GM19328 (cell line): ENCODE results near the gene HMGXB3.

Source experiments
- ATAC-seq: cut with Tn5 transposase; IDR thresholded peaks from one replicate; pipeline ENCODE4 v1.9.1; 2021; ENCODE audit warnings: mild to moderate bottlenecking, moderate library complexity; ENCODE audit not compliant: unreplicated experiment

The HMGXB3 gene

DNA sequence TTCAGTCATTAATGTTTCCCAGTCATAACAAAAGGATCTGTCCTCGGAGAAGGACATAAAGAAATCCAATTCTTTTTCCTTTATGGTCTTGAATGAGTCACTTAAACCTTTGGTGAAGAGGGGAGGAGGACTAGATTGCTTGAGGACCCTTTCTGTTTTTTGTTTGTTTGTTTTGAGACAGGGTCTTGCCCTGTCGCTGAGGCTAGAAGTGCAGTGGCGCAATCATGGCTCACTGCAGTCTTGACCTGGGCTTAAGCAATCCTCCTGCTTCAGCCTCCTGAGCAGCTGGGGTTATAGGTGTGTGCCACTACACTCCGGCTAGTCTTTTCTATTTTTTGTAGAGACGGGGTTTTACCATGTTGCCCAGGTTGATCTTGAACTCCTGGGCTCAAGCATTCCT, 12.4 kb upstream of the HMGXB3 start:
- no peak for ATAC-seq

DNA sequence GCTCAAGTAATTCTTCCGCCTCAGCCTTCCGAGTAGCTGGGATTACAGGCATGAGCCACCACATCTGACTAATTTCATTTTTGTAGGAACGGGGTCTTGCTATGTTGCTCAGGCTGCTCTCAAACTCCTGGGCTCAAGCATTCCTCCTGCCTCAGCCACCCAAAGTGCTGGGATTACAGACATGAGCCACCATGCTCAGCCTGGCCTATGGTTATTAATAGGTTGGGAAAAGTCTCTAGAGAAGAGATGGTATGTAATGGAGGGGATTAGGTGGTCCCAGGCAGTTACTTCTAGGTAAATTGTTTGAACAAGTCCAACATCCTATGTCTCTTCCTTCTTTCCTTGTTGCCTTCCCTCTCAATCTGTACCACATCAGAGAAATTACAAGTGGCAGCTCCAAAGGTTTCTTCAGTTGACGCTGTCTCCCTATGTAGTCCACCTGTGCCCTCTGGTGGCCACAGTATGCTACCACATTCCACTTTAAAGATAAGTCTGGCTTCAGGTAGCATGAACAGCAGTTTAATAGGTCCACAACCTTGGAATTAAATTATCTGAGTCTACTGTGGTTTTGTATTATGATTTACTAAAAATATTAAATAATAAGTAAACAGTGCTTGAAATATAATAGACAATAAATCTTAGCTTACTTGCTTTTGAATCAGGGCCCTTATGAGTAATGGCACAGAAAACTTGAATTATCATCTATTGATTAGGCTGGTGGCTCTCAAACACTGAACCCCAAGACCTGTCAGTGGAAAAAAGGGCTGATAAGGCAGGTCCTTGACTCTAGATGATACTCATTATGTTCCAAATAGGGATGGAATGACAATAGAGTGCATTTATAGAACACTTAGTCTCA, 9.8 kb upstream of the HMGXB3 start:
- ATAC-seq, result no peak

GRCh38 chr5:149993471-149993870, 7.1 kb upstream of the HMGXB3 start:
- ATAC-seq, result no peak

DNA sequence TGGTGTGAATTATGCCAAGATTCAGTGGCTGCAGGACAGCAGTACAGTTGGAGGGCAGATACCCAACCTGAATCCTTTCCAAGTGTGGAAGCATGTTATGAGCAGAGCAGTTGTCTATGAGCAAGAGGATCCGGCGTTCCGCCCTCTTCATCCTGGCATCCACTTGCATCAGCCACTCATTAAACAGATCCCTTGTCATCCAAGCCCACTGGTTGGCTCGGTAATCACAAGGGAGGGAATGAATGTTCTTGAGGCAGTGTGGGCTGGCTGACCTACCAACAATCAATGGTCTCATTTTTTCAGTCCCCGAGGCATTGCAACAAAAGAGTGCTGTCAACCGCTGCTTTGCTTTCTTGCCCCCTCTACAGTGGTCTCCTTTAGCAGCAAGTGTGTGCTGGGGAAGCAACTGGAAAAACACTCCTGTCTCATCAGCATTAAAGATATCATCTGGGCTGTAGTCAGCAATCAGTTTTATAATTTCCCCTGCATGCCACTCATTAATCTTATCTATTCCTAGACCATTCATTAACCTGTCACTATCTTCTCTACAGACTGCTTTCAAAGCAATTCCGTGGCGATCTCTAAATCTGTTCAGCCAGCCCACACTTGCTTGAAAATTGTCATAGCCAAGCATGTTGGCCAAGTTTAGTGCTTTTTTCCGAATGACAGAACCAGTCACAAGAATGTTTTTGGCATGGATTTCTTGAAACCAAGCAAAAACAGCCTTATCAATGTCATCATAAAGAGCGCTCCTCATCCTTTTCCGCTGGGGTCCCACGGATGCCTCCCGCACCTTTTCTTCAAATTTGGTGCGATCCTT, 4.9 kb upstream of the HMGXB3 start:
- no peak for ATAC-seq

DNA sequence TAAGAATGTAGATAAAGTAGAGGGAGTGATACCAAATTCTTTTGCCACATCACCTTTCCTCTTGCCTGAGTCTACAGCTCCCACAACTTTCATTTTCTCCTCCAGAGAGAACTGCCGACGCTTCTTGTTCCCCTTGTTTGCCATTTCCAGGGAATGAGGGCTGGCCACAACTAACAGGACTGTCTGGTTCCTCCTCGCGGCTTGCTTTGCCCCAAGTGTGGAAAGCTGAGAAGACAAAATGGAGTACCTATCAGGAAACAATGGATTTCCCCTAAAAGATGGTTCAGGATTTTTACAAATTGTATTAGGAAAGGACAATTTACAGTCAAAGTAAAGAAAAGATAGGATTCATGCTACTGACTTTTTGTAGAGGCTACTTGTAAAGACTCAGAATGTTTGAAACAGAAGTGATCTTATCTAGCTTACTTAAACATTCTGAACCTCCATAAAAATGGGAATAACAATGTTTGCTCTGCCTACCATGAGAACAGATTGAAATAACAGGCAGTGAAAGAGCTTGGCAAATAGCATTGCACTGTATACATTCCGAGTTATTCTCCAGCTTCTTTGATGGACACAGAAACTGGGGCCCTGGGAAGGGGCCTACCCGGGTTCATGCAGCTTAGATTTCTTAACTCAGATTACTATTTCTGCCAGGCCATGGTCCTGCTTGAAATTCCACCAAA, 4.2 kb upstream of the HMGXB3 start:
- ATAC-seq, result no peak

DNA sequence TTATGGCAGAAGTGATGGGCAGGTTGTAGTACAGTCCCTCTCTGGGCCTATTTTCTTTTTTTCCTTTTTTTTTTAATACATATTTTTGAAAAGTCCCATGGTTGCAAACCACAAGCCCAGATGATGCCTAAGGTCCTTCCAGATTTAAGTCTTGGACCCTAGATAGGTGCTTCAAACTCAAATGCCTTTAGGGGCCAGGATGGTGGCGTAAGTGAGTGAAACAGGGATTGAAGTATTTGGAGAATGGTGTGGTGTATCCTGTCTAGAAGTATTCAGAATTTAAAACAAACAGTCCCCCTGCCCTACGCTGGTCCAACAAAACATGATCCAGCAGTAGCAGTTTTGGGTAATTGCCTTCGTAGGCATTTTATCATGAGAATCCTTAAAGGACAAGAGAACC, 2.3 kb upstream of the HMGXB3 start:
- no peak for ATAC-seq

DNA sequence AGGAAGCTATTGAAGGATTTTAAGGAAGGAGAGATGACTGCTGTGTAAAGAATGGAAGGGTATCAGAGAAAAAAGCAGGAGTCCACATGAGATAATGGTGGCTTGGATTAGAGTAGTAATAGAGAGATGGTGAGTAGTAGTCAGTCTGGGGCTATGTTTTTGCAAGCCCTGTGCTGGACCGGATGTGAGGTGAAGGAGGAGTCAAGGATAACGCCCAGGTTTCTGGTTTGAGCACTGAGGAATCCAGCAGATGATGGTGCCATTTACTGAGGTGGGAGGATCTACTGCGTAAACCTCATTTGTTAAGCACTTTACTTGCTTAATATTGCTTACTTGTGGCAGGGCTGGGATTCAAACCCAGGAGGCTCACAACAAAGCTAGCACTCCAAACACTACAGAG, 1.2 kb upstream of the HMGXB3 start:
- no peak for ATAC-seq

DNA sequence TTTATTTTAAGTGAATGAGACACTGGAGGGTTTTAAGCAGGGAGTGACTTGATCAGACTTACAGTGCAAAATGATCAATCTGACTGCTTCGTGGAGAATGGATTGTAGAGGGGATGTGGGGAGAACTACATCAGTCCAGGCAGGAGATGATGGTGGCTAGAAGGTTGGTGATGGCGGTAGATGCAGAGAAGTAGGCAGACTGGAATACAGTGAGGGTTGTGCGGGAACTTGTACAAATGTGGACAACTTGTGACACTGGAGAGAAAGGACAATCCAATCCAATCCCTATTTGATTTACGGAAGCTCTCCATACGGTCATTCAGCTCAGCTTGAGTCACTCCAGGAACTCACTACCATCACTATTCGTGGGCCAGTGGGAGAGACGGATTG, 678 bp upstream of the HMGXB3 start:
- no peak for ATAC-seq

GRCh38 chr5:150000990-150001659, 586 bp downstream of the HMGXB3 start:
- peak; percentile 1 for ATAC-seq

GRCh38 chr5:150001660-150002486, 1.3 kb downstream of the HMGXB3 start:
- peak; percentile 44 for ATAC-seq

DNA sequence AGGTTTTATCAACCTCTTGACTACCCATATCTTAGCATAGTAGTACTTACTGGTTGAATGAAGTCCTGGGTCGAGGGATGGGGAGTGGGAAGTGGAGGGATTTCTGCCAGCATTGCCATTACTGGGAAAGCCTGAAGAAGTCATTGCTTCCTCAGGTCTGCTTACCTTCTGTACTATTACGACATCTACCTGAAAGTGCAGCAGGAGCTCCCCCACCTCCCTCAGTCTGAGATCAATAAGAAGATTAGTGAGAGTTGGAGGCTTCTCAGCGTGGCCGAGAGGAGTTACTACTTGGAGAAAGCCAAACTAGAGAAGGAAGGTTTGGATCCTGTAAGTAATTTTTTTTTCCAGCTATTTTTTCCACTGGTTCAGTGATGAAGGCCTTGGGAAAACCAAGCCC, 5.8 kb downstream of the HMGXB3 start:
- ATAC-seq, result no peak

GRCh38 chr5:150007050-150007449, 6.5 kb downstream of the HMGXB3 start:
- ATAC-seq, result no peak

DNA sequence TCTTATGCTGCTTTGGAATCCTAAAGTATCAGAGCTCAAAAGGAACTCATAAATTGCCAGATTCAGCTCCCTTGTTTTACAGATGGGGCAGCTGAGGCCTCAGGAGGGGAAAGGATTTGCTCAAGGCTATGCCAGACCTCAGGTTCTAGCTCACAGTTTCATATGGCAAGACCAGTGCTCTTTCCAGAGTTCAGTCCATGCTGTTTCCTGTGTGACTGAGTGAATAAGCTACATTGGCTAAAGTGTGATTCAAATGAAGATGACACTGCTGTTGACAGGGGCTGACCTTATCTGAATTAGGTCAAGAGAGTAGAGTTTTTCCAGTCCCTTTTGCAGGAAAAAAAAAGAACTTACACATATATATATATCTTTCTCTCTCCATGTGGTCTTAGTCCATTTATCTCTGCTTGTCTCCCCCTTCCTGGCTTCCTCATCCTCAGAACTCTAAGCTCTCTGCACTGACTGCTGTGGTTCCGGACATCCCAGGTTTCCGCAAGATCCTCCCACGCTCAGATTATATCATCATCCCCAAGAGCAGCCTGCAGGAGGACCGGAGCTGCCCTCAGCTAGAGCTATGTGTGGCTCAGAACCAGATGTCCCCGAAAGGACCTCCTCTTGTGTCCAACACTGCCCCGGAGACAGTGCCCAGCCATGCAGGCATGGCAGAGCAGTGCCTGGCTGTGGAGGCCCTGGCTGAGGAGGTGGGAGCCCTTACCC, 9.3 kb downstream of the HMGXB3 start:
- ATAC-seq, result no peak

DNA sequence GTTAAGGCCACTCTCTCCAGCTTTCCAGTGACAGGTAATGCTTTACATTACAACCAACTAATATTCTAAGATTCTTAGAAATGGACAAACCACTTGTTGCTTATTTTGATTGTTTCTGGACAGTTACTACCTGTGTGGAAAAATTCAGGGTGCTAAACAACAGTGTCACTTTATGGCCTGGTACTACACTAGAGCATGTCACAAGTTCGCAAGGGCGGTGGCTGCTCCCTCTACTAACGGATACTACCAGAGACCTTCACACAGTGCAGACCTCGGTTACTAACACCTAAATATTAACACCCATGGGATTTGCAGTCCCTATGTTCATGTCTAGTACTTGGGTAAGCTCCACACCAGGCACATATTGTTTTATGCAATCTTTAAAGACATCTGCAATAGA, 13.4 kb downstream of the HMGXB3 start:
- ATAC-seq, result no peak

DNA sequence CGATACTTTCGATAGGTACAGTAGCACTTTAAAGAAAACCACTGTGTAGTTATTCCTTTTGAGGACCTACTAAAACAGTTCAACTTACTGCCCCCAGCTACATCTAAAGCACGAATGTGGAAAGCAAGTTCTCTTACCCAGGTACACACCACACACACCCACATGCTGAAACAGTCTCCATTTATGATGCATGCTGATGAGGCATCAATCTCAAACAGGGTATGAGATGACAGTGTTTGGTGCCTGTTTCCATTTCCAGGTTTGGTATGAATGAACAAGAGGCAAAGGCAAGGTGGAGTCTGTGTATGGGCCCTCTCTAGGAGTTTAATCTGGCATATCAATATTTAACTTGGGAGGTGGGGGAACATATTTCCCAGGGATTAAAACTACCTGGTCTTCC, 13.9 kb downstream of the HMGXB3 start:
- no peak for ATAC-seq

DNA sequence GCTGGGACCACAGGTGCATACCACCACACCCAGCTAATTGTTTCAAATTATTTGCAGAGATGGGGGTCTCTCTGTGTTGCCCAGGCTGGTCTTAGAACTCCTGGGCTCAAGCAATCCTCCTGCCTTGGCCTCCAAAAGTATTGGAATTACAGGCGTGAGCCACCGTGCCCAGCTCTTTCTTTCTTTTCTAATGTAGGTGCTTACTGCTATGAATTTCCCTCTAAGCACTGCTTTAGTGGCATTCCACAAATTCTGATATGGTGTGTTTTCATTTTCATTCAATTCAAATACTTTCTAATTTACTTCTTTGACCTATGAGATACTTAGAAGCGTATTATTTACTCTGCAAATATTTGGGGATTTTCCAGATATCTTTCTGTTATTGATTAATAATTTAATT, 14.9 kb downstream of the HMGXB3 start:
- no peak for ATAC-seq

- no peak for ATAC-seq
These were observed 16.0 kb downstream of the HMGXB3 start for GRCh38 chr5:150016537-150016936.

DNA sequence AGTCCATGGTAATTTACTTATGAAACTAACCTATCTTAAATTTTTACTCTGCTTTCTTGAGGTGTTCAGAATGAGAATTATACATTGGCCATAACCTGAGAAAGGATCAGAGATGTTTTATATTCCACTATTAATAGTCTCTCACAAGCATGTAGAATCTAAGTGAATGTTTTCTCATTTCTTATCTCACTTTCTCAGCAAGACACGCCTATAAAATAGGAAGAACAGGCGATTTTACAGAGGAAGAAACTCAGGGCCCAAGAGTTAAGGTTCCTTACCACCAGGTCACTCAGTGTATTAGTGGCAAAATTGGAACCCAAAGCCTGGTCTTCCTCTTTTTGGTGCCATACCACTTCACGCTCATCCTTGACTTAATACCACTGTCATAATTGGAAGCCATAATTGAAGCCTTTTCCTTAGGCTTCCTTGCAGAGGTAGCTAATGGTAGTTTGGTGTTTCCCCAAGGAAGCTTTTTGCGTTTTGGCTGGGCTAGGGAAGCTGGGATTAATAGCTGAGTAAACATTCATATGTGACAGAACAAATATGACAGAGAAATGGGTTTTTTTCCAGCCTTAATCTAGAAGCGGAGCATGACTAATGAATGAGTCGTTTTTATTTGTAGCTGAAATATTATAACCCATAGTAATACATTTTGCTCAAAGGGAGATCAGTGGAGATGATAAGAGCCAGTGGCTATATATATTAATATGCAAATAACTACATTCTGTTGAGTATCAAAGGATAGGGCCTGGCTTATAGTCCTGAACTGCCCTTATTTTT, 16.9 kb downstream of the HMGXB3 start:
- no peak for ATAC-seq

DNA sequence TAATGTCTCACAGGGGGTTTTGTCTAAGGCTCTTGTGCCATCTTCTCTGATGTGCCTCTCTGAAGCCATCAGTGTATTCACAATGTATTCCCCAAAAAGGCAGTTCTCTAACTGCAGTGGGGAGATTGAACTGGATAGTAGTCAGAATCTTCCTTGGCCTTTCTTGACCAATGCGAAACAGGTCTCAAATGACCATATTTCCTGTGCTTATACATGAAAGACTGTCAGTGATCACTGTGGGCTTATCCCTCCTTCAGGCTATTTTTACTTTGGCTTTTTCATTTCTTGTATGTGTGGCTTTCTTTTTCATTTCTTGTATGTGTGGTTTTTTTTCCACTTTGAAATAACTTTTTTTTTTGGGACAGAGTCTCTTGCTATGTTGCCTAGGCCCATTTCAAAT, 19.7 kb downstream of the HMGXB3 start:
- ATAC-seq, result no peak
